Choroid plexus epithelial cell (primary cell): ENCODE data around the gene UHRF2.

Experiments used
- DNase-seq: peaks from one replicate; pipeline ENCODE4 v3.0.0-alpha.2; 2010; ENCODE audit warnings: low read depth
- H3K4me3 ChIP-seq: 2 replicates; pipeline ENCODE4 v1.5.1; 2011; ENCODE audit warnings: low read depth, mild to moderate bottlenecking, control low read depth, low read length, moderate library complexity
- TF ChIP-seq, protein P1 (sequence below): conservative IDR thresholded peaks from 2 replicates; pipeline ENCODE4 v1.5.1; 2011; ENCODE audit warnings: low read depth, mild to moderate bottlenecking, control low read depth, inconsistent platforms, low read length, moderate library complexity

UHRF2 gene

DNA sequence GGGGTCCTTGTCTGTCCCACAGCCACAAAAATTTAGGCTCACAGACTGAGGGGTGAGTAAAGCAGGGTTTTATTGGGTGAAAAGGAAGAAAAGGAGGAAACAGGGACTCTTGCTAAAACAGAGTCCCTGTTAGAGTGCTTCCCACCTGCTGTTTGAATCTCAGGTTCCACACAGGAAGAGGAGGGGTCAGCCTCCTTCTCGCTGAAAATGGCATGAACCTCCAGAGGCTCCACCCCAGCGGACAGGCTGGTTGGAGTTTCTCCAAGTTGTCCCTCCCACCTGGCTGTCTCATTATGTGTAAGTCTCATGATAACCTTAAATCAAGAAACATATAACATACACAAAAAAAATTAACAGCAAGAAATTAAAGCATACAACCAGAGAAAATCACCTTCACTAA lies 28.3 kb upstream of the UHRF2 start:
- DNase-seq, result peak; percentile 1
- TF ChIP-seq, protein P1, sequence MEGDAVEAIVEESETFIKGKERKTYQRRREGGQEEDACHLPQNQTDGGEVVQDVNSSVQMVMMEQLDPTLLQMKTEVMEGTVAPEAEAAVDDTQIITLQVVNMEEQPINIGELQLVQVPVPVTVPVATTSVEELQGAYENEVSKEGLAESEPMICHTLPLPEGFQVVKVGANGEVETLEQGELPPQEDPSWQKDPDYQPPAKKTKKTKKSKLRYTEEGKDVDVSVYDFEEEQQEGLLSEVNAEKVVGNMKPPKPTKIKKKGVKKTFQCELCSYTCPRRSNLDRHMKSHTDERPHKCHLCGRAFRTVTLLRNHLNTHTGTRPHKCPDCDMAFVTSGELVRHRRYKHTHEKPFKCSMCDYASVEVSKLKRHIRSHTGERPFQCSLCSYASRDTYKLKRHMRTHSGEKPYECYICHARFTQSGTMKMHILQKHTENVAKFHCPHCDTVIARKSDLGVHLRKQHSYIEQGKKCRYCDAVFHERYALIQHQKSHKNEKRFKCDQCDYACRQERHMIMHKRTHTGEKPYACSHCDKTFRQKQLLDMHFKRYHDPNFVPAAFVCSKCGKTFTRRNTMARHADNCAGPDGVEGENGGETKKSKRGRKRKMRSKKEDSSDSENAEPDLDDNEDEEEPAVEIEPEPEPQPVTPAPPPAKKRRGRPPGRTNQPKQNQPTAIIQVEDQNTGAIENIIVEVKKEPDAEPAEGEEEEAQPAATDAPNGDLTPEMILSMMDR, result no peak
- no peak overlapping the region for H3K4me3 ChIP-seq

DNA sequence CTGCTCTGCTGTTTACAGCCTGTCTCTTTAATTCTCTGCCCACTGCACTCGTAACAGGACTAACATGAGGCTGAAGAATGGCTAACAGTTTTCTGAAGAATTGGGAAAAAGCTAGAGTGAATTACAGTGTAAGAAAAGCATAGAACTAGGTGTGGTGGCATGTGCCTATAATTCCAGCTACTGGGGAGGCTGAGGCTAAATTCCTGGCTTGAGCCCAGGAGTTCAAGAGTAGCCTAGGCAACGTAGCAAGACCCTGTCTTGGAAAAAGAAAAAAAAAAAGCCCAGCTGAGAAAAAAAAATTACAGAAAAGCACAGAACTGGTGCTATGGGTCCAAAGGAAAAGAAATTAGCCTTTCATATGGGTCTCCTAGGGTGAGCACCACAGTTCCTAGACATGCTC lies 13.9 kb upstream of the UHRF2 start:
- DNase-seq, result no peak
- TF ChIP-seq, protein P1, result no peak
- no peak overlapping the region for H3K4me3 ChIP-seq

DNA sequence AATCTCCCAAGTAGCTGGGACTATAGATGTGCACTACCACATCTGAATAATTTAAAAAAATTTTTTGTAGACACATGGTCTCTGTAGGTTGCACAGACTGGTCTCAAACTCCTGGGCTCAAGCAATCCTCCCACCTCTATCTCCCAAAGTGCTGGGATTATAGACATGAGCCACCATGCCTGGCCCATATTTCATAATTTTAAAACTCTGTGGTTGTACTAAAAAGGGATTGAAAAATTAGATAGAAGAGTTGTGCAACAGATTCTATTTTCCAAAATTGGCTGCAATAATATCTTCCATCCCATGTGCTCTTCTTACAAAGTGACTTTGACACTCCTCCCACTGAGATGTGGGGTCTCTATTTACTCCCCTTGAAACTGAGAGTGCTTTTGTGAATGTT lies 7.6 kb upstream of the UHRF2 start:
- H3K4me3 ChIP-seq, result no peak overlapping the region
- no peak for DNase-seq
- TF ChIP-seq, protein P1, result no peak

DNA sequence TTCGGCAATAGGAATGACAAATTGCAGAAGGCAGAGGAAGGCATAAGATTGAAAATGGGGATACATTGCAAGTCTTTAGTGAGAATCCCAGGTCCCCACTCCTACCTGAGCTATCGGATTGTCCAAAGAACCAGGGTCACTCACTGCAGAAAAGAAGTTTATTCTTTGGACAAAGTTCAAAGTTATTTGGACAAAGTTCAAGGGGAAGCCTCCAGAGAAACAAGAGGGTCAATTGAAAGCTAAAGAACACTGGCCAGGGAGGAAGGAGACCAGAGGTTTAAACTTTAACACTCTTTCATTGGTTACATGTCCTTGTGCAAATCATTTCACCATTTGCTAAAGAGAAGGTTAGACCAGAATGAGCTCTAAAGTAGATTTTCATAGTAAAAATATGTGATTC lies 5.2 kb upstream of the UHRF2 start:
- no peak overlapping the region for H3K4me3 ChIP-seq
- DNase-seq, result no peak
- TF ChIP-seq, protein P1, result no peak

DNA sequence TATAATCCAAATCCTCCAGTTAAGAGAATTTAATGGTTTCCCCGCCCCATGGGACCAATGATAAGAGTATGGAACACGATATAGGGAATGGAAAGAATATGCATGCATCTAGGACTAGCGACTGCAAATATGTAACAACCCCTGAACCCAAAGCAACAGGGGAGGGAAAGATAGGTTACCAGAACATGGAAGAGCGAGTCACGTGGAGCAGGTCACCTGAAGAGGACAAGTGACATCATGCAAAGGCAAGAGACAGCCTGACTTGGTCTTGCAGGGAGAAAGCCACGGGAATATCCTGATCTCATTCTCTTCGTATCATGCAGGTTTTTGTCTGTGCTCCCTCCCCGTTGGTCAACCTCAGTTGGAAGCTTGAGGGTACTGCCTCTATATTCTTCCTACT lies 4.7 kb upstream of the UHRF2 start:
- TF ChIP-seq, protein P1, result no peak
- no peak overlapping the region for H3K4me3 ChIP-seq
- DNase-seq, result no peak

DNA sequence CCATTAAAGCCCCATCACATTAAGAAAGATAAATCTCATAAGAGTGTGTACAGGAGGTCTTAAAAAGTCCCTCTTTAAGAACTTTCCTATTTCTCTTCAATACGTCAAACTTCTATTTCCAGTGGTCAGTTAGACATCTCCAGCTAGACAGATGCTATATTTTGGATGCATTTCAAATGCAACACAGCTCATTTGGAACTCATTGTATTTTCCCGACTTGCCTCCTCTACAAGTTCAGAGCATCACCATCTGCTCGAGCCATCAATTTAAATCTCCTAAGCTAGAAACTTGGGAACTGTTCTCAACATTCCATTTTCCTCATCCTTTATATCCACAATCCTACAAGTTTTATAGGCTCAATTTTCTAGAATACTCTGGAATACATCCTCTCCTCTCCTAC lies 3.2 kb upstream of the UHRF2 start:
- TF ChIP-seq, protein P1, result no peak
- DNase-seq, result no peak
- no peak overlapping the region for H3K4me3 ChIP-seq

DNA sequence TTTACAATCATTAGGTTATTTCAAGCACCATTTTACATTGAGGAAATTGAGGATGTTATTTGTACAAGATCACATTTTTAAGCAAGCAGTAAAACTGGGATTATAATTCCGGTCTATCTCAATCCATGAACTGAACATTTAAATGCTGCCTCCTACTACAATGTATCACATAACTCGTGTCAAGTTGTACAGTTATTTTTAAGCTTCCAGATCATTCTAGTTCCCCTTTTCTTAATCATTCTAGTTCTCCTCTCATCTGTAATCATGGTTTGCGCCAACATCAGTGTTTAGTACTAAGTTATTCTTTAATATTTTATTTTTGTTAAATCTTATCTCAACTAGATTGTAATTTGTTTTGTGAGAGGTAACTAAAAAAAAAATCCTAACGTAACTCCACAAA lies 2.4 kb upstream of the UHRF2 start:
- TF ChIP-seq, protein P1, result no peak

More for the DNA sequence above, 2.4 kb upstream of the UHRF2 start:
- DNase-seq, result no peak
- H3K4me3 ChIP-seq, result no peak overlapping the region
